ELF-1 (cell line): ENCODE results near the gene C17orf114.

Experiments used
- DNase-seq: peaks from one replicate; pipeline ENCODE4 v3.0.0-alpha.2; 2016; ENCODE audit warnings: low read depth, low spot score

C17orf114 gene

GRCh38 chr17:4788159-4788806, 13.8 kb downstream of the C17orf114 start:
- no peak for DNase-seq

GRCh38 chr17:4786516-4786915, 15.6 kb downstream of the C17orf114 start:
- no peak for DNase-seq

DNA sequence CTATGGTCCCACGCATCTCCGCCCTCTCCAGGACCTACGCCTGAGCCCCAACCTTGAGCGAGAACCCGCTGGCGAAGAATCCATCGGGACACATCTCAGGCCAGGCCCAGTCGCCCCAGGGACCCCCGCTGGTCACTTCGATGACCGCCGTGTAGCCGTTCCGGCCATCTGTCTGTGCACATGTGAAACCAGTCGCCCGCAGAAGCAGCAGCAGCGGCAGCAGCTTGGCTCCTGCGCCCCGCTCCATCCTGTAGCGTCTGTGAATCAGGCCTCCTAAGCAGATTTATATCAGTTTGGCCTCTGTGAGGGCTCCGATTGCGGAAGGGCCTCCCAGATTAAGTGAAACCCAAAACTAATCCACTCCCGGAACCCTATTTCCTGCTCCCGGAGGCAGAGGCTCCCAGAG, 16.0 kb downstream of the C17orf114 start, which contains the start of gene VMO1:
TSS of gene VMO1 (minus strand) at position 259 of the 406 bp plus-strand sequence. CDS start at position 247, 12 bp downstream.
- peak; percentile 37 for DNase-seq

DNA sequence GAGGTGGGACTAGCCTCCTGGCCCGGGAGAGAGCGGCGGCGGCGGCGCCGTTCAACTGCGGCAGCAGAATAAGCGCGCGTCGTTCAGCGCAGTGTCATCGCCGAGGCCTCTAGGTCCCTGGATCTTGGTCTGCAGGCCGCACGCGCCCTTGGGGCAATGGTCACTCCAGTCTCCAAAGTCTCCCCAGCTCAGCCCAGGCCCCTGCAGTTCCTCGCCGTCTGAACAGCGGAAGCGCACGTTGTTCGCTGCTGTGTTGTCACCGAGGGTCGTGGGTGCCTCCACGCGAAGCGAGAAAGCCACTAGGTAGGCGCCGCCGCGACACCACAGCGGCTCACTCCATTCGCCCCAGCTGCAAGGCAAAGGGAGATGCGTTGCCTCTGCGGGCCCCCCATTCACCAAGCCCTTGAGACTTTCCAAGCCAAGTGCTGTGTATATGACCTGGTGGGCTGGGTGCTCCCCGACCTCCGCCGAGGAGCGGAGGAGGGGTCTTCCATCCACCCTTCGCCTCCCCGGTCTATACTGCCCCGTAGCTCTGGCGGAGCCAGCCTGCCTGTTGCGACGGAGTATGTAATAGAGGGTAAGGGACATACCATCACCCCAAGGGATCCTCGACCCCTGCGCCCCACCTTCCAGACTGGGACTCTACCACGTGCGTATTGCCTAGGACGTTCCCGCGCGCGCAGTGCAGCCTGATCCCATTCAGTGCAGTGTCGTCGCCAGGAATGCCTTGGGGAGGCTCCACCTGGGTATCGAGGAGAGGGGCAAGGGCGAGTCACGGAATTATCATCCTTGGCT, 16.6 kb downstream of the C17orf114 start:
- DNase-seq: peak; percentile 39

DNA sequence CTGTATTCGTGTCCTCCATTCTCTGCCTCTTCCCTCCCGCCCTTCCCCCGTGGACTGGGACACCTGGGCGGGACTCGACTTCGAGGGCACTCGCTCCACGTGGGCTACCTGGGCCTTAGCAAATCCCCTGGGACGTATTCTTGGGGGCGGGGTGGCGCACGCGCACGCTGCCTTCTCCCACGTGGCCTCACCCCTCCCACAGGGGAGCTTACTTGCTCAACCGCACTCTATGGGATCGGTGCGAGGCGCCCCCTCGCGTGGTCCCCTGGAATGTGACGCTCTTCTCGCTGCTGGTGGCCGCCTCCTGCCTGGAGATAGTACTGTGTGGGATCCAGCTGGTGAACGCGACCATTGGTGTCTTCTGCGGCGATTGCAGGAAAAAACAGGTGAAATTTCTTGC, 19.5 kb downstream of the C17orf114 start:
- peak; percentile 29 for DNase-seq

DNA sequence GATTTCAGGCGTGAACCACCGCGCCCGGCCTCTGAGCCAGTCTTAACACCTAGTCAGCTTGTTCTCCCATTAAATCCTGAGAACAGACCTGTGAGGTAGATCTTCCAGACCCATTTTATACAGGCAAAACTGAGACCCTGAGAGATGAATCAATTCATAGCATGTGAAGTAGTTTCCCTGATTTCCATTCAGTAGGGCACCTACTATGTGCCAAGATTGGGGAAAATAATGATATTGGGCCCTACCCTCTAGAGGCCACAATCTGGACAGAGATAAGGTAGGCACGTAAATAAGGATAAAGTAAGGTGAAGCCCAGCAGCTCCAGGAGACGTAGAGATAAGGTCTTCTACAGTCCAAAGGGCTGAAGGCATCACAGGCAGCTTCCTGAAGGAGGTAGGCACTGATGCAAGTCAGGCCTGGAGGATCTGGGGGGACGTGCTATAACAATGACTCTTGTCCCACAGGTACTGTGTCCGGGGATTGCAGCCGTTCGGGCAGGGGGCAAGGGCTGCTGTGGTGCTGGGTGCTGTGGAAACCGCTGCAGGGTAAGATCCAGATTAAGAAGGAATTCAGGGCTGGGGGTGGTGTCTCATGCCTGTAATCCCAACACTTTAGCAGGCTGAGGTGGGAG, 21.7 kb downstream of the C17orf114 start:
- no peak for DNase-seq

- DNase-seq: peak; percentile 63
Observed at GRCh38 chr17:4777969-4778760, 24.0 kb downstream of the C17orf114 start.

DNA sequence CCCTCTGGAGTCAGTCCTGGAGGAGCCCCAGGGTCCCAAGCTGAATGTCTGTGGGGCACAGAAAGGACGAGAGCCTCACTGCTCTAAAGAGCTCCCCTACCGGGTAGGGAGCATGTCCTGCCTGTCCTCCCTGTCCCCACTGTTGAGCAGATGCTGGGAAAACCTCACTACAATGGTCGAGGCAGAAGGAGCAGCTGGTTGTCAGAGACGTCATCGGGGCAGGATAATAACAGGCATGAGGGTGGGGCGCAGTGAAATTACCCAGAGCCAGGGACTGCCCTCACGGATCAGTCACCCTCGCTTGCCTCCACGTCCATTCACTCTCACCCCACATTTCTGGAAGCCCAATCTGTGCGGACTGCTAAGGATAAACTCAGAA, 29.9 kb downstream of the C17orf114 start:
- no peak for DNase-seq

DNA sequence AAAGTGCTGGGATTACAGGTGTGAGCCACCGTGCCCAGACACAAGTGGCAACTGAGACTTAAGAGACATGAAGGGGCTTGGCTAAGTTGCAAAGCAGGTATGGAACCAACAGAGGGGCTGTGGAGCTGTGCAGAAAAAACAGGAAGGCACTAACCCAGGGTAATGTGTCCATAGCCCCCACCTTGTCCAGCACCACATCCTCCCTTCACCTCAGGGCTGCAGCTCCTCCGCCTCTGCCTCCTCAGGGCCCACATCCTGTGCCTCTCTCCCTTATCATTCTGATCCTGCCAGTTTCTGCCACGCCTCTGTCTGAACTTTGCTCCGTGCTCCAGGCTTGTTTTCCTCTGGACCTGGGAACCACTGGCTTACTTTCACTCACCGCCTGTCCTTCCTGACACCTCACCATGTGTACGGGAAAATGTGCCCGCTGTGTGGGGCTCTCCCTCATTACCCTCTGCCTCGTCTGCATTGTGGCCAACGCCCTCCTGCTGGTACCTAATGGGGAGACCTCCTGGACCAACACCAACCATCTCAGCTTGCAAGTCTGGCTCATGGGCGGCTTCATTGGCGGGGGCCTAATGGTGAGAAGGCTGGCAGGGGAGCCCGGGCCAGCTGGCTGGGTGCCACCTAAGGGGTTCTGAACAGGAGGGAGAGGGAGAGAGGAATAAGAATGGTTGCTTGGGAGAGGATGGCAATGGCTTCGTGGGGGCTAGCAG, 30.5 kb downstream of the C17orf114 start, which contains the start of gene TM4SF5:
TSS of gene TM4SF5 (plus strand) at position 368 of the 716 bp plus-strand sequence. CDS start at position 405, 37 bp downstream.
- no peak for DNase-seq

- DNase-seq: no peak
Observed at GRCh38 chr17:4769628-4770027, 32.5 kb downstream of the C17orf114 start.

DNA sequence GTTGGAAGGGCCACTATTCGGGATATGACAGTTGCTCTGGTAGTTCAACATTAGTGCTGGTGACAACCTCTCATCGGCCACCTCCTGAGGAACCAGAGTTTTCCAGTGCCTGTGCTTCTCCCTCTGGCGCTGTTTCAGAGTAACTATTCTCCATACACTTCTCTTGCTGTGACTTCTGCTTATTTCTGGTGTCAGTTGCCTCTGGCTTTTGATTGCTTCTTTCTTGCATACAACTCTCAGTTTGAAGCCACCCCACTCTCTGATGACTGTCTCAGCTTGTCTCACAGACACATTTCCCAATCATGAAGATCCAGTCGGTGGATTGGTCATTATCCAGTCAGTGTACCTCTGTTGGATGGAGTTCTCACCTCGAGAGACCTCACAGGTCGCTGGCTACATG, 33.8 kb downstream of the C17orf114 start:
- no peak for DNase-seq

- no peak for DNase-seq
Observed at GRCh38 chr17:4766723-4767122, 35.4 kb downstream of the C17orf114 start.

DNA sequence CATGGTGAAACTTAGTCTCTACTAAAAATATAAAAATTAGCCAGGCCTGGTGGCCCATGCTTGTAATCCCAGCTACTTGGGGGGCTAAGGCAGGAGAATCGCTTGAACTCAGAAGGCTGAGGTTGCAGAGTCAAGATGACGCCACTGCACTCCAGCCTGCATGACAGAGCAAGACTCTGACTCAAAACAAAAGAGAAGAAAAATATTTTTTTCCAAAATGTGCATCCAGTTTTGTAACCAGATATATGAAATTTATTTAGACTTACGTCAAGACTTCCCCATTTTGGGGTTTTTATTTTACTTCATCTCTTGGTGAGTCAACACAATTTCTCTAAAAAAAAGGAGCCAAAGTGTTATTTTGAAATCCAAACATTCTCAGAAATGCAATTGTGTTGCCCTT, 35.9 kb downstream of the C17orf114 start:
- DNase-seq: no peak

DNA sequence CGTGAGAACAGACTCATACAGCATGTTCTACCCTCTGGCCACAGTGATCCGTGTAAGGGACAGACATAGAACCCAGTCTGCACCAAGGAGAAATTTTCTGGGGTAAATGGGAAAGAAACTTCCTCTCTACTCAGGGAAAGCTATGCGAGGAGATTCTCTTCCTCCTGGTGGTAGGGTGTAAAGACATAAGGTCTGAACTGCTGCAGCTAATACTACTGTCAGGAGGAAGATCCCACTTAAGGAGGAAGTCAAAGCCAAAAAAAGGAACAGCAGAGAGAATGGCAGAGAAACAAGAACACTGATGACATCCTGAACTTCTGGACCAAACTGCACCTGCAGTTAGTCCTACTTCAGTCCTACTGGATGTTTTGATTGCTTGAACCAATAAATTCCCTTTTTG, 37.5 kb downstream of the C17orf114 start:
- no peak for DNase-seq

GRCh38 chr17:4759776-4760236, 42.3 kb downstream of the C17orf114 start:
- DNase-seq: no peak

DNA sequence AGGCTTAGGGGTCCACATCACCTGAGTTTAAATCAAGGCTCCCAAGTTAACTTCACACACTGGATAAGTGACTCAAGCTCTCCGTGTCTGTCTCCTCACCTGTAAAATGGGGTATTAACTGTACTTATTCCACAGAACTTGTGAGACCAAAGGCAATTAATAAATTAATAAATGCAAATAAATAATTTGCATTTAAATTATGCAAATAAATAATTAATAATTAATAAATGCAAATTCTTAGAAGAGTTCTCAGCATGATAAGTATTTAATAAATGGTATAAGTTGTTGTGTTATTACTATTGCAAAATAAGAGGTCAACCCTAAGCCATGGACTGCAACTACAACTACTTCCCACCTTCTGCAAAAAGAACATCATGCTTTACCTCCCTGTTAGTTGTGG, 48.7 kb downstream of the C17orf114 start:
- DNase-seq: no peak

- no peak for DNase-seq
Observed at GRCh38 chr17:4751932-4752331, 50.2 kb downstream of the C17orf114 start.
